ENCODE results near the gene CHST4. TPM values are rescaled to one million over a fixed set of nuclear protein-coding genes. Genes with fewer than 3 reads are reported as not detected.

CHST4 gene
- total and polyA plus RNA-seq, 9 of the 15 experiments (the other 6 are each of a cell fraction or from before 2014, with no cell fraction given) = 0.07 TPM; not detected in 8

DNA sequence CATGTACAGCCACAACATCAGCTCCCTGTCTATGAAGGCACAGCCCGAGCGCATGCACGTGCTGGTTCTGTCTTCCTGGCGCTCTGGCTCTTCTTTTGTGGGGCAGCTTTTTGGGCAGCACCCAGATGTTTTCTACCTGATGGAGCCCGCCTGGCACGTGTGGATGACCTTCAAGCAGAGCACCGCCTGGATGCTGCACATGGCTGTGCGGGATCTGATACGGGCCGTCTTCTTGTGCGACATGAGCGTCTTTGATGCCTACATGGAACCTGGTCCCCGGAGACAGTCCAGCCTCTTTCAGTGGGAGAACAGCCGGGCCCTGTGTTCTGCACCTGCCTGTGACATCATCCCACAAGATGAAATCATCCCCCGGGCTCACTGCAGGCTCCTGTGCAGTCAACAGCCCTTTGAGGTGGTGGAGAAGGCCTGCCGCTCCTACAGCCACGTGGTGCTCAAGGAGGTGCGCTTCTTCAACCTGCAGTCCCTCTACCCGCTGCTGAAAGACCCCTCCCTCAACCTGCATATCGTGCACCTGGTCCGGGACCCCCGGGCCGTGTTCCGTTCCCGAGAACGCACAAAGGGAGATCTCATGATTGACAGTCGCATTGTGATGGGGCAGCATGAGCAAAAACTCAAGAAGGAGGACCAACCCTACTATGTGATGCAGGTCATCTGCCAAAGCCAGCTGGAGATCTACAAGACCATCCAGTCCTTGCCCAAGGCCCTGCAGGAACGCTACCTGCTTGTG lies 10.7 kb downstream of the CHST4 start:
- no peak overlapping the region for H3K4me3 ChIP-seq
- no peak overlapping the region for H3K9ac ChIP-seq (ENCODE audit: insufficient read depth in 1 of 2, low read depth in 2 of 2, low read length in 2 of 2)
- H3K27ac ChIP-seq (ENCODE audit: extremely low read depth, low read depth, low read length) = no peak overlapping the region
- ChIA-PET POLR2A (interaction anchor here (0.6 kb wide), 2 partner anchors 19 to 175 kb away, joined by 3 read pairs; no protein-coding TSS in a partner anchor), CTCF (ENCODE audit: low intra/inter-chr PET ratio) (interaction anchor here (0.7 to 1.4 kb wide), 2 partner anchors 125 to 1324 kb away, joined by 3 to 6 read pairs; no protein-coding TSS in a partner anchor)
- no TSS peak for BruUV-seq (replicated peaks)
- no peaks in the 10 kb centered on the region for H3K4me1 ChIP-seq (replicated peaks in 1 of 2; ENCODE audit: control insufficient read depth in 2 of 2, insufficient read depth in 2 of 2, low read length in 2 of 2)
- no peaks in the 10 kb centered on the region for H3K9me3 ChIP-seq (replicated peaks; ENCODE audit: control insufficient read depth, insufficient read depth, low read depth, low read length)
- H4K20me1 ChIP-seq (replicated peaks; ENCODE audit: control insufficient read depth, insufficient read depth, low read length) = 0 out of 2 replicates have a peak, but pooled peaks cover 3% of the 10 kb centered on the region
- H3K79me2 ChIP-seq (ENCODE audit: control insufficient read depth, insufficient read depth, low read length) = no peaks in the 10 kb centered on the region
- no peak for ATAC-seq
- in situ Hi-C loops (cut with MboI) (no loop called here), intact Hi-C loops (cut with micrococcal nuclease) (loop anchor here (1.0 to 5.0 kb wide), 3 partner anchors 35 to 124 kb away; no protein-coding TSS in a partner anchor)
- DNase-seq (ENCODE audit: extremely low read depth in 1 of 4, low spot score in 3 of 4) = no peak
- H3K9me1 ChIP-seq (ENCODE audit: control insufficient read depth, insufficient read depth, low read length) = no peaks in the 10 kb centered on the region
- 2% methylated on average over 28 of the region's 28 CpGs for WGBS (ENCODE audit: insufficient coverage, low coverage, missing lambda C conversion rate)
- H3K27me3 ChIP-seq (ENCODE audit: control insufficient read depth in 2 of 2, insufficient read depth in 2 of 2, low read length in 2 of 2) = peaks cover 9 to 21% of the 10 kb centered on the region in 2 experiments
- no peak overlapping the region for H3K4me2 ChIP-seq (ENCODE audit: insufficient read depth, low read length)
- TF ChIP-seq RBFOX2 (IDR thresholded peaks at IDR 0.05; ENCODE audit: low read depth, low read length) (no peak), HNRNPUL1 (IDR thresholded peaks at IDR 0.05; ENCODE audit: low read length) (no peak), BRD9 (IDR thresholded peaks at IDR 0.05; ENCODE audit: low read depth, partially characterized antibody) (no peak), CTBP1 (IDR thresholded peaks at IDR 0.05; ENCODE audit: borderline replicate concordance) (no peak), TOE1 (IDR thresholded peaks at IDR 0.05; ENCODE audit: borderline replicate concordance) (no peak), TOE1 (CRISPR knock-in tag; IDR thresholded peaks at IDR 0.05; ENCODE audit: borderline replicate concordance, low read depth) (no peak), PTBP1 (IDR thresholded peaks at IDR 0.05; ENCODE audit: low read depth, low read length) (no peak), ZNF175 (CRISPR knock-in tag; IDR thresholded peaks at IDR 0.05; ENCODE audit: low read depth) (no peak)
- no peak overlapping the region for H2AFZ ChIP-seq (ENCODE audit: low read depth, low read length)
- H3K36me3 ChIP-seq (ENCODE audit: control insufficient read depth, insufficient read depth, low read length) = no peaks in the 10 kb centered on the region
- FAIRE-seq = no peak

All from K562 (cell line).